Thyroid gland (tissue), 4 donors: ENCODE data around the gene USP5.

ENCODE experiments used
- POLR2A ChIP-seq, 2 donors: fragments of 450-650 bp; IDR thresholded peaks; one replicate each; pipeline ENCODE4 v1.6.1; 2017; ENCODE audit warnings: antibody characterized with exemption in 2 of 2, mild to moderate bottlenecking in 2 of 2, moderate library complexity in 1 of 2
- TF ChIP-seq, protein P1 (sequence below), 6 experiments: fragments of 200-600 bp in 3 of 6; fragments of 450-650 bp in 3 of 6; sonication (generic) in 3 of 6; IDR thresholded peaks; one replicate each; pipeline ENCODE4 v1.5.1; 2016 to 2019; ENCODE audit warnings: antibody characterized with exemption in 6 of 6, mild to moderate bottlenecking in 2 of 6, inconsistent platforms in 1 of 6, moderate library complexity in 1 of 6

DNA sequence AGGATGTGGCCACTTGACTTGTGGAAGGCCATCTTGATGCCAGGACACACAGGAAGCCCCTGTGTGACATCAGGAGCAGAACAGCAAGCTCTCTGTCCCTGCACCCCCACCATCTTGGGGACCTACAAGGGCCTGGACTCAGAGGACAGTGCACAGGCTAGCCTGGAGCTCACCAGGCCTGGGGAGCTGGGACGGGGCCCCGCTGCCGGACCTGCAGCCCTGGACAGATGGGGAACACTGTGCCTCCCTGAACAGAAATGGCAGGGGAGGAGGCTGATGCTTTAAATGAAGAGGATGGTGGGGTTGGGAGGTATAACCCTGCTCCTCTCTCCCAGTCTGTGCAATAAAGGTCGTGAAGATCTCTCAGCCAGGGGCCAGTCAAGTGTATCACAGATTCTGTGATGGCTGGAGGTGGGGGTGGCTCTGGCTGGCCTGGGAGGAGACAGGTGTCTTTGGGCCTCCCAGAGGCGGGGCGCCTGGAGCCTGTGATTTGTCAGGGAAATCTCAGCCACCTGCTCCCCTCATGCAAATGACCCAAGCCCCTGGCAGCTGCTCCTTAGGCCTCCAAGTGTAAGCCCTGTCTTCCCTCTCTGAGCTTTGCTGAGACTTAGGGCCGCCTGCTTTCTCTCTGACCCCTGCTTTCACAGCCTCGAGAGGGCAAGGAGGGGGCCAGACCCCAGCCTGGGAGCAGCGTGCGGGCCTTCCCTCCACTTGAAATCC is 12.3 kb upstream of the USP5 start:
- no peak for TF ChIP-seq POLR2A (IDR thresholded peaks at IDR 0.05)
- TF ChIP-seq, protein P1, sequence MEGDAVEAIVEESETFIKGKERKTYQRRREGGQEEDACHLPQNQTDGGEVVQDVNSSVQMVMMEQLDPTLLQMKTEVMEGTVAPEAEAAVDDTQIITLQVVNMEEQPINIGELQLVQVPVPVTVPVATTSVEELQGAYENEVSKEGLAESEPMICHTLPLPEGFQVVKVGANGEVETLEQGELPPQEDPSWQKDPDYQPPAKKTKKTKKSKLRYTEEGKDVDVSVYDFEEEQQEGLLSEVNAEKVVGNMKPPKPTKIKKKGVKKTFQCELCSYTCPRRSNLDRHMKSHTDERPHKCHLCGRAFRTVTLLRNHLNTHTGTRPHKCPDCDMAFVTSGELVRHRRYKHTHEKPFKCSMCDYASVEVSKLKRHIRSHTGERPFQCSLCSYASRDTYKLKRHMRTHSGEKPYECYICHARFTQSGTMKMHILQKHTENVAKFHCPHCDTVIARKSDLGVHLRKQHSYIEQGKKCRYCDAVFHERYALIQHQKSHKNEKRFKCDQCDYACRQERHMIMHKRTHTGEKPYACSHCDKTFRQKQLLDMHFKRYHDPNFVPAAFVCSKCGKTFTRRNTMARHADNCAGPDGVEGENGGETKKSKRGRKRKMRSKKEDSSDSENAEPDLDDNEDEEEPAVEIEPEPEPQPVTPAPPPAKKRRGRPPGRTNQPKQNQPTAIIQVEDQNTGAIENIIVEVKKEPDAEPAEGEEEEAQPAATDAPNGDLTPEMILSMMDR (IDR thresholded peaks at IDR 0.05) = no peak
